T follicular helper cell (primary cell): ENCODE measurements around the gene FBH1.

Source experiments
- DNase-seq: peaks from one replicate; pipeline ENCODE4 v3.0.0-alpha.2; 2020; ENCODE audit warnings: low read depth

Gene FBH1

GRCh38 chr10:5981529-5981928 is 91.5 kb downstream of the FBH1 start:
- no peak for DNase-seq

DNA sequence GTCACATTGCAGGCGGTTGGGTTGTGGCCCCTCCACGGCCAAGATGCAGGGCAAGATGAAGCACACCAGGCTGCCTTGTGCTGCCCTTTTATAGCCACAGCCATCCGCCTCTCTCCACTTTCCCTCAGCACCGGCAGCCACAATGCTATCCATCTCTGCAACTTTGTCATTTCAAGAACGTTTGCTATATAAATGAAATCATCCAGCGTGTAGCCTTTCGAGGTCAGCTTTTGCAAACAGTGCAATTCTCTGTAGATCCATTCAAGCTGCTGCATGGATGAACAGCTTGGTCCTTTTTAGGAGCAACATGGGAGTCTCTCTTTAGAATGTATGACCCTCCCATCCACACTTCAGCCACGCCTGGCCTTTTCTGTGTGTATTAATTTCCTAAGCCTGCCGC is 93.7 kb downstream of the FBH1 start:
- no peak for DNase-seq

DNA sequence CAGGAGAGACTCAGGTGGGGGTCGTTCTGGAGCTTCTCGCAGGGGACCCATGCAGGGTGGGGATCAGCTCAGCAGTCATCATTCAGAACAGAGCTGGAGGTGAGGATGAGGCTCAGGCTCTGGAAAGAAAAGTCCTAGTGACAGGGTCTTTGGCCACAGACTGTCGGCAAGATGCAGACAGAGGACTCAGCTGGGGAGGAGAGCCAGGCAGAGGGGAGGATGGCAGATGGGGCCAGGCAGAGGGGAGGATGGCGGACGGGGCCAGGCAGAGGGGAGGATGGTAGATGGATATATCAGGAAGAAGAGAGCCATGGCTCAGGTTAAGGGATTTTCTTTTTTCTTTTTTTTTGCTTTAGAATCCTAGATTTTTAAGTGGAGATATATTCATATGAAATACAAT is 95.0 kb downstream of the FBH1 start:
- no peak for DNase-seq
